ENCODE data around the gene ZNF326. TPM values are rescaled to one million over a fixed set of nuclear protein-coding genes. Genes with fewer than 3 reads are reported as not detected.

ZNF326 gene
- total RNA-seq, 1 experiment from 2014 or later: 39.0 TPM

- H3K56ac ChIP-seq (ENCODE audit: insufficient read length, low read depth, low read length): no peak overlapping the region
- H3K4me2 ChIP-seq (ENCODE audit: insufficient read depth, insufficient read length, low read length): no peak overlapping the region
- H3K36me3 Mint-ChIP-seq (ENCODE audit: insufficient read depth in 1 of 3, low read depth in 3 of 3): peaks cover 5 to 37% (median 27%) of the 10 kb centered on the region in 3 experiments
- no peak overlapping the region for H2BK20ac ChIP-seq (ENCODE audit: low read depth, low read length, poor library complexity, severe bottlenecking)
- no peaks in the 10 kb centered on the region for H3K27me3 Mint-ChIP-seq (ENCODE audit: low read depth)
- peaks cover 25% of the 10 kb centered on the region; the same call in 1 of the 2 replicates for H3K79me2 ChIP-seq (ENCODE audit: insufficient read depth, low read length)
- no peak overlapping the region; a peak in 1 of 7 replicates for H3K27ac Mint-ChIP-seq
- no peak overlapping the region for H3K27ac ChIP-seq (ENCODE audit: insufficient read length, low read depth, low read length)
- no peaks in the 10 kb centered on the region; a peak in 1 of 5 replicates for H3K9me3 Mint-ChIP-seq
- H3K23me2 ChIP-seq (ENCODE audit: insufficient read length, low read depth, low read length, poor library complexity, severe bottlenecking): peaks cover 3% of the 10 kb centered on the region
- H3K4me3 Mint-ChIP-seq: no peak overlapping the region
- TF ChIP-seq CTCF (conservative IDR thresholded peaks at IDR 0.05): no peak
- no peaks in the 10 kb centered on the region for H4K20me1 ChIP-seq (ENCODE audit: control insufficient read depth, insufficient read depth, insufficient read length)
- H3K14ac ChIP-seq (ENCODE audit: insufficient read depth, low read length): no peak overlapping the region
- H2BK12ac ChIP-seq (ENCODE audit: insufficient read length, low read depth, low read length): no peak overlapping the region
- H3K23ac ChIP-seq (ENCODE audit: insufficient read length, low read depth, low read length): no peak overlapping the region
- H2AK5ac ChIP-seq (ENCODE audit: insufficient read length, low read length): no peak overlapping the region
- H4K91ac ChIP-seq (ENCODE audit: insufficient read length, low read depth, low read length): no peak overlapping the region
- H3K79me1 ChIP-seq (ENCODE audit: insufficient read depth, low read depth, low read length, poor library complexity, severe bottlenecking): peaks cover 7% of the 10 kb centered on the region
- no peak overlapping the region for H2AFZ ChIP-seq (ENCODE audit: low read length)
- H3K9me3 ChIP-seq (ENCODE audit: control insufficient read depth, low read depth, low read length): no peaks in the 10 kb centered on the region
- no peak overlapping the region for H2BK120ac ChIP-seq (ENCODE audit: low read depth, low read length, poor library complexity, severe bottlenecking)
- no peak overlapping the region for H2BK5ac ChIP-seq (ENCODE audit: insufficient read length, low read length)
- no peak overlapping the region for H2BK15ac ChIP-seq (ENCODE audit: low read depth, low read length)
- no peak for DNase-seq
- no peak overlapping the region for H3T11ph ChIP-seq (ENCODE audit: low read length)
- no peak overlapping the region for H3K4ac ChIP-seq (ENCODE audit: low read depth, low read length)
- H4K5ac ChIP-seq (ENCODE audit: insufficient read length, low read depth, low read length): no peak overlapping the region
- no peak overlapping the region for H3K18ac ChIP-seq (ENCODE audit: insufficient read length, low read depth, low read length)
- no peak overlapping the region for H3K9ac ChIP-seq (ENCODE audit: extremely low read depth, insufficient read length, low read length)
- H3K4me1 Mint-ChIP-seq: peaks cover 25 to 39% of the 10 kb centered on the region in 2 experiments
- H4K8ac ChIP-seq (replicated peaks; ENCODE audit: insufficient read length, low read depth, low read length): no peak overlapping the region
- no peaks in the 10 kb centered on the region for H3K27me3 ChIP-seq (ENCODE audit: insufficient read depth, low read length)
- no peaks in the 10 kb centered on the region for H3K4me1 ChIP-seq (ENCODE audit: insufficient read depth, low read length)
Measured at GRCh38 chr1:89999208-89999607, 4.3 kb downstream of the ZNF326 start.

Data from H9 (cell line).